ENCODE measurements around the gene PJA1. TPM values are rescaled to one million over a fixed set of nuclear protein-coding genes. Genes with fewer than 3 reads are reported as not detected.

PJA1 gene
- polyA plus RNA-seq: 12.7 and 26.0 TPM in 2 replicates

GRCh38 chrX:69165087-69165651 is at the start of gene PJA1:
PJA1 (minus strand) TSS chrX:69165453; CDS start chrX:69163073, 2,380 bp downstream.

All from Purkinje cell (primary cell).